K562 treated with DMSO at 1 percent for 48 hours (cell line): ENCODE data around the gene CAPSL. TPM values are rescaled to one million over a fixed set of nuclear protein-coding genes. Genes with fewer than 3 reads are reported as not detected.

Experiments used
- total RNA-seq: library from RNA; unstranded; fragments of 300-600 nt; gene quantifications from 2 replicates; pipeline ENCODE4 v1.2.3, GENCODE V29; 2022; ENCODE audit warnings: low replicate concordance; ENCODE audit errors: extremely low read depth

The CAPSL gene
- not detected in 2 replicates for total RNA-seq

GRCh38 chr5:35938568-35939227 lies at the start of gene CAPSL:
Gene CAPSL, minus strand, starts transcription at chr5:35938622. Its CDS starts 17,502 bp downstream, at chr5:35921120.

DNA sequence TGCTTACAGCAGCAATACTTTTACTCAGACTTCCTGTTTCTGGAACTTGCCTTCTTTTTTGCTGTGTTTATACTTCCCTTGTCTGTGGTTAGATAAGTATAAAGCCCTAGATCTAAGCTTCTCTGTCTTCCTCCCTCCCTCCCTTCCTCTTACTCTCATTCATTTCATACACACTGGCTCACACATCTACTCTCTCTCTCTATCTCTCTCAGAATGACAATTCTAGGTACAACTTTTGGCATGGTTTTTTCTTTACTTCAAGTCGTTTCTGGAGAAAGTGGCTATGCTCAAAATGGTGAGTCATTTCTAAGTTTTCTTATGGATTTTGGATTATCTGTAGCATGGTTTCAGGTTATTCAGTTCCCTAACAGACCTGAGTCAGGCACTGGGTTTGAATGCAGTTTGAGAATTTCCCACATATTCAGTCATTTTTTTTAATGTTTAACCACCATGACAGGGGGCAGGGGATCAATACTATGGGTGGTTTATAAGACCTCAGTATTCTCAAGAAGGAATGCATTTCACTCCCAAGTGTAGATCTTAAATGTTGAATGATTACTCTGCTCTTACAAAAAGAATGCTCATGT lies 81.6 kb downstream of the CAPSL start, which contains the start of gene IL7R:
TSS of gene IL7R (plus strand) at position 127 of the 587 bp plus-strand sequence. CDS start at position 214, 87 bp downstream.

Other genes with a start within 250 kb of the CAPSL start
- gene IL7R, start 81.7 kb downstream of the CAPSL start, total RNA-seq = not detected in 2 replicates
- not detected in 2 replicates for gene UGT3A1, start 52.8 kb upstream of the CAPSL start, total RNA-seq
- not detected in 2 replicates for gene UGT3A2, start 128.3 kb upstream of the CAPSL start, total RNA-seq
- gene LMBRD2, start 213.3 kb upstream of the CAPSL start, total RNA-seq = not detected in 2 replicates
- not detected in 2 replicates for gene SKP2, start 213.5 kb upstream of the CAPSL start, total RNA-seq